ENCODE results near the gene MGAT3. TPM values are rescaled to one million over a fixed set of nuclear protein-coding genes. Genes with fewer than 3 reads are reported as not detected.

MGAT3 gene
- total and polyA plus RNA-seq, 2 of the 8 experiments (the other 6 are each of a cell fraction or from before 2014, with no cell fraction given) = 4.3 to 9.2 TPM

- peak; percentile 97 for TF ChIP-seq MAX (IDR thresholded peaks at IDR 0.05)
- peak; percentile 92 for TF ChIP-seq KDM4A (IDR thresholded peaks at IDR 0.05; ENCODE audit: low read depth, low read length, severe bottlenecking)
- no peak for TF ChIP-seq BCL11A (IDR thresholded peaks at IDR 0.05; ENCODE audit: low read depth in 2 of 2, low read length in 2 of 2)
- TF ChIP-seq ATF3 (IDR thresholded peaks at IDR 0.05; ENCODE audit: insufficient read depth, low read depth, low read length) = no peak
- TF ChIP-seq MAFK (IDR thresholded peaks at IDR 0.05; ENCODE audit: low read depth, low read length) = no peak
- no peak for TF ChIP-seq GTF2F1 (IDR thresholded peaks at IDR 0.05; ENCODE audit: borderline replicate concordance, low read depth, low read length)
- peak; percentile 44 for TF ChIP-seq ASH2L (IDR thresholded peaks at IDR 0.05; ENCODE audit: low read length)
- TF ChIP-seq E2F6 (IDR thresholded peaks at IDR 0.05) = peak; percentile 83
- peak; percentile 81 for TF ChIP-seq PHF8 (conservative IDR thresholded peaks at IDR 0.05; ENCODE audit: low read depth, low read length)
- no peak for TF ChIP-seq RXRA (IDR thresholded peaks at IDR 0.05; ENCODE audit: insufficient read depth, low read depth, low read length)
- TF ChIP-seq KDM1A (IDR thresholded peaks at IDR 0.05; ENCODE audit: borderline replicate concordance, low read length) = no peak
- no peak for TF ChIP-seq CTBP2 (IDR thresholded peaks at IDR 0.05; ENCODE audit: borderline replicate concordance, insufficient read depth, insufficient read length, low read length)
- no peak for TF ChIP-seq RAD21 (IDR thresholded peaks at IDR 0.05 in 1 of 2, conservative IDR thresholded peaks at IDR 0.05 in 1 of 2; ENCODE audit: low read depth in 2 of 2, low read length in 2 of 2)
- no peak for TF ChIP-seq CHD2 (IDR thresholded peaks at IDR 0.05; ENCODE audit: low read length)
- peak in 1 of 2 experiments; percentile 78; a peak in 2 of 3 replicates for TF ChIP-seq POLR2A (IDR thresholded peaks at IDR 0.05; ENCODE audit: control extremely low read depth in 1 of 2, low read depth in 2 of 2, low read length in 2 of 2)
These were observed 45.4 kb downstream of the MGAT3 start, which contains the start of gene MIEF1 (continued) for GRCh38 chr22:39502109-39502788.

Measured in H1 (cell line).